IMR-90 (cell line): ENCODE data around the gene TTC19. TPM values are rescaled to one million over a fixed set of nuclear protein-coding genes. Genes with fewer than 3 reads are reported as not detected.
A peak's percentile ranks its signal among the peaks of the same experiment; 100 is the strongest.

ENCODE experiments used
- ATAC-seq: fragments of 200-7000 bp; cut with Tn5 transposase; 2 replicates; pipeline ENCODE4 v1.9.1; 2020; ENCODE audit warnings: low read depth, mild to moderate bottlenecking, moderate library complexity
- BruUV-seq: library from RNA; stranded (reverse); fragments of 400-500 nt; replicated peaks from 2 replicates; lab custom pipeline; 2021; lab: Mats Ljungman, UMichigan
- CTCF ChIA-PET: fragments of 300-600 bp; formaldehyde crosslinking; extraction: SDS; loops from one replicate; lab custom pipeline; 2021; ENCODE audit warnings: antibody characterized with exemption; lab: Yijun Ruan, JAX
- POLR2A ChIA-PET: fragments of 300-600 bp; sonication (Branson Sonifier 250); formaldehyde crosslinking; loops from one replicate; lab custom pipeline; 2022; ENCODE audit warnings: antibody characterized with exemption; ENCODE audit not compliant: unreplicated experiment; lab: Charles Lee
- DNase-seq: peaks from one replicate; pipeline ENCODE4 v3.0.0; 2013
- H2AFZ ChIP-seq: replicated peaks from 2 replicates; pipeline ENCODE3; 2013; ENCODE audit warnings: low read length, mild to moderate bottlenecking; ENCODE audit not compliant: poor library complexity
- H2AK5ac ChIP-seq: 2 replicates; pipeline ENCODE4 v1.6.1; 2013; ENCODE audit warnings: low read depth, low read length, inconsistent platforms
- H2AK9ac ChIP-seq: replicated peaks from 2 replicates; pipeline ENCODE3; 2013; ENCODE audit warnings: mild to moderate bottlenecking, low read depth, low read length, moderate library complexity; ENCODE audit not compliant: poor library complexity
- H2BK120ac ChIP-seq: 2 replicates; pipeline ENCODE4 v1.6.1; 2013; ENCODE audit warnings: low read depth, low read length, inconsistent platforms
- H2BK15ac ChIP-seq: 3 replicates; pipeline ENCODE4 v1.6.1; 2013; ENCODE audit warnings: low read depth, low read length, inconsistent platforms
- H2BK20ac ChIP-seq: 2 replicates; pipeline ENCODE4 v1.6.1; 2013; ENCODE audit warnings: low read depth, mild to moderate bottlenecking, inconsistent platforms, low read length, moderate library complexity
- H2BK5ac ChIP-seq: 2 replicates; pipeline ENCODE4 v1.6.1; 2013; ENCODE audit warnings: mild to moderate bottlenecking, low read depth, low read length, inconsistent platforms; ENCODE audit not compliant: poor library complexity, severe bottlenecking
- H3K14ac ChIP-seq: replicated peaks from 2 replicates; pipeline ENCODE4 v1.6.1; 2013; ENCODE audit warnings: low read depth, low read length, inconsistent platforms
- H3K18ac ChIP-seq: 2 replicates; pipeline ENCODE4 v1.6.1; 2013; ENCODE audit warnings: low read depth, low read length, control low read depth
- H3K23ac ChIP-seq: 2 replicates; pipeline ENCODE4 v1.6.1; 2013; ENCODE audit warnings: low read depth, low read length, inconsistent platforms
- H3K27ac ChIP-seq: 2 replicates; pipeline ENCODE4 v1.5.1; 2013; ENCODE audit warnings: mild to moderate bottlenecking, control low read depth, low read length; ENCODE audit not compliant: insufficient read depth
- H3K27me3 ChIP-seq: 2 replicates; pipeline ENCODE4 v1.6.1; 2013; ENCODE audit warnings: low read length; ENCODE audit not compliant: control insufficient read depth, insufficient read depth
- H3K36me3 ChIP-seq: 2 replicates; pipeline ENCODE4 v1.6.1; 2013; ENCODE audit warnings: low read length, mixed read lengths; ENCODE audit not compliant: control insufficient read depth, insufficient read depth
- H3K4ac ChIP-seq: 2 replicates; pipeline ENCODE4 v1.6.1; 2013; ENCODE audit warnings: low read depth, low read length, inconsistent platforms
- H3K4me1 ChIP-seq: 2 replicates; pipeline ENCODE4 v1.6.1; 2013; ENCODE audit warnings: low read length, mixed read lengths; ENCODE audit not compliant: control insufficient read depth, insufficient read depth
- H3K4me2 ChIP-seq: 2 replicates; pipeline ENCODE4 v1.6.1; 2013; ENCODE audit warnings: low read depth, mild to moderate bottlenecking, control low read depth, low read length, moderate library complexity
- H3K4me3 ChIP-seq: 2 replicates; pipeline ENCODE4 v1.5.1; 2013; ENCODE audit warnings: low read depth, mild to moderate bottlenecking, control low read depth, low read length, moderate library complexity; ENCODE audit not compliant: insufficient read depth
- H3K56ac ChIP-seq: 2 replicates; pipeline ENCODE4 v1.6.1; 2013; ENCODE audit warnings: low read length, inconsistent platforms; ENCODE audit not compliant: insufficient read depth; ENCODE audit errors: extremely low read depth
- H3K79me1 ChIP-seq, 2 experiments: 2 replicates each; pipeline ENCODE4 v1.6.1; 2013; ENCODE audit warnings: low read length in 2 of 2, inconsistent platforms in 1 of 2, low read depth in 1 of 2
- H3K9ac ChIP-seq: 2 replicates; pipeline ENCODE4 v1.6.1; 2013; ENCODE audit warnings: low read depth, low read length, control low read depth
- H3K9me1 ChIP-seq: 2 replicates; pipeline ENCODE4 v1.6.1; 2013; ENCODE audit warnings: low read length, inconsistent platforms; ENCODE audit not compliant: insufficient read depth
- H3K9me3 ChIP-seq: 2 replicates; pipeline ENCODE4 v1.6.1; 2013; ENCODE audit warnings: low read length; ENCODE audit not compliant: control insufficient read depth, insufficient read depth
- H4K20me1 ChIP-seq: 2 replicates; pipeline ENCODE4 v1.6.1; 2013; ENCODE audit warnings: low read length, inconsistent platforms; ENCODE audit not compliant: insufficient read depth
- H4K5ac ChIP-seq: 2 replicates; pipeline ENCODE4 v1.6.1; 2013; ENCODE audit warnings: mild to moderate bottlenecking, low read depth, low read length, control low read depth
- H4K8ac ChIP-seq, 2 experiments: 2 replicates each; pipeline ENCODE4 v1.6.1; 2013; ENCODE audit warnings: low read depth in 2 of 2, low read length in 2 of 2, control low read depth in 1 of 2, inconsistent platforms in 1 of 2
- H4K91ac ChIP-seq: 2 replicates; pipeline ENCODE4 v1.6.1; 2013; ENCODE audit warnings: low read depth, low read length, inconsistent platforms; ENCODE audit not compliant: insufficient read depth
- BHLHE40 ChIP-seq: fragments of 150-350 bp; IDR thresholded peaks from 2 replicates; pipeline ENCODE4 v1.6.1; 2016; ENCODE audit warnings: mild to moderate bottlenecking, low read depth, low read length
- CEBPB ChIP-seq: IDR thresholded peaks from 2 replicates; pipeline ENCODE4 v1.6.1; 2012; ENCODE audit warnings: low read depth, low read length, improper control_type of control experiment
- CHD1 ChIP-seq: IDR thresholded peaks from 2 replicates; pipeline ENCODE4 v1.6.1; 2012; ENCODE audit warnings: low read depth, low read length, improper control_type of control experiment
- MAFK ChIP-seq: IDR thresholded peaks from 2 replicates; pipeline ENCODE4 v1.6.1; 2012; ENCODE audit warnings: low read depth, low read length, improper control_type of control experiment
- MAZ ChIP-seq: IDR thresholded peaks from 2 replicates; pipeline ENCODE4 v1.6.1; 2012; ENCODE audit warnings: low read depth, mild to moderate bottlenecking, low read length, improper control_type of control experiment, moderate library complexity, borderline replicate concordance
- MXI1 ChIP-seq: IDR thresholded peaks from 2 replicates; pipeline ENCODE4 v1.6.1; 2012; ENCODE audit warnings: low read depth, mild to moderate bottlenecking, low read length, moderate library complexity, borderline replicate concordance
- RAD21 ChIP-seq: IDR thresholded peaks from 2 replicates; pipeline ENCODE4 v1.6.1; 2012; ENCODE audit warnings: low read length, improper control_type of control experiment
- WGBS, 2 experiments: methylation state at CpG; one replicate each; pipeline versions ENCODE4 v1.1.5 to v1.1.7; 2013; ENCODE audit warnings: missing lambda C conversion rate in 2 of 2; ENCODE audit not compliant: insufficient read length in 1 of 2; ENCODE audit errors: extremely low coverage in 2 of 2; 5-methylcytosine and 5-hydroxymethylcytosine counted together
- dilution Hi-C: fragments of 300-500 bp; cut with HindIII; formaldehyde crosslinking; loops from one replicate; pipeline ENCODE4 v1.14.3; 2018; ENCODE audit warnings: low sequenced_read_pairs; ENCODE audit not compliant: unreplicated experiment
- in situ Hi-C: fragments of 300-500 bp; cut with MboI; formaldehyde crosslinking; loops from 3 replicates; pipeline ENCODE4 v1.14.3; 2019; ENCODE audit warnings: low sequenced_read_pairs, inconsistent platforms, mixed read lengths
- intact Hi-C: fragments of 100-400 bp; cut with micrococcal nuclease; formaldehyde crosslinking; loops from 2 replicates; pipeline ENCODE4 v1.10.0; 2022
- polyA plus RNA-seq, 3 experiments: library from polyadenylated mRNA; depleted of rRNA; stranded (reverse); fragments of >200 nt; gene quantifications; 2 replicates each; pipeline ENCODE4 v1.2.3, GENCODE V29; 2012; ENCODE audit warnings: low replicate concordance in 1 of 3
- total RNA-seq: library from RNA; depleted of rRNA; stranded (reverse); fragments of >200 nt; gene quantifications from 2 replicates; pipeline ENCODE4 v1.2.3, GENCODE V29; 2012
- TF ChIP-seq, protein P1 (sequence below): fragments of 150-350 bp; IDR thresholded peaks from 2 replicates; pipeline ENCODE4 v1.6.1; 2017; ENCODE audit warnings: mild to moderate bottlenecking, antibody characterized with exemption, low read length, low read depth

TTC19 gene
- total and polyA plus RNA-seq, 2 of the 4 experiments (the other 2 are of a cell fraction) = 8.3 to 12.9 TPM

DNA sequence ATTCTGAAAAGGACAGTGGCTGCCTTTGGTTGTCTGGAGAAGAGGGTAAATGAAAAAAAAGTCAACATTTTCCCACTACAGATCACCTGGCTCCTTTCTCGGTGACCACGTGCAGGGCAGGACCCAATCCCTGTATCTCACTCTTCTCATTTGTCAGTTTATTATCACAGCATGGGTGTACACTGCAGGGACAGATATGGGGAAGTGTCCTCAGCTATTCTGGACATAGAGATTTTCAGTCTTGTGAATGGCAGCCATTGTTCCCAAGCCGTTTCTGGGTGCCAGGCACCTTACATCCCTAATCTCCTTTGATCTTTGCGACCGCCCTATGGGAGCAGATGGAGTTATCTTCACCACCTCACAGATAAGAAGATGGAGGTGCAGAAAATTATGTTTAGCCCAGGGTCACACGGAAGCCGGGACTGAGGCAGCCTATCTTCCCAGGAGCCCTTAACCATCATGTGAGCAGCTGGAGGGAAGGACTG lies 47.5 kb upstream of the TTC19 start:
- Histone ChIP-seq H3K79me1 (peaks cover 18 to 37% of the 10 kb centered on the region in 2 experiments; a peak in 3 of 4 replicates), H4K5ac (no peak overlapping the region), H2AFZ (no peak overlapping the region), H2BK5ac (no peak overlapping the region), H3K4me1 (peaks cover 12% of the 10 kb centered on the region), H3K9me1 (peaks cover 10% of the 10 kb centered on the region; the same call in 1 of the 2 replicates), H3K18ac (no peak overlapping the region), H2BK15ac (peak overlapping the region; percentile 34; the same call in 1 of the 3 replicates), H2BK20ac (no peak overlapping the region), H3K4me2 (no peak overlapping the region), H3K27me3 (no peaks in the 10 kb centered on the region), H4K8ac (no peak overlapping the region), H2BK120ac (no peak overlapping the region), H3K9me3 (no peaks in the 10 kb centered on the region), H3K4me3 (no peak overlapping the region), H3K4ac (peak overlapping the region; percentile 17), H4K20me1 (no peaks in the 10 kb centered on the region), H3K27ac (no peak overlapping the region), H3K36me3 (0 out of 2 replicates have a peak, but pooled peaks cover 2% of the 10 kb centered on the region), H3K9ac (no peak overlapping the region), H4K91ac (no peak overlapping the region), H2AK9ac (no peak overlapping the region), H3K23ac (no peak overlapping the region), H2AK5ac (no peak overlapping the region; the same call in 1 of the 2 replicates), H3K56ac (no peak overlapping the region), H3K14ac (no peak overlapping the region)
- CTCF ChIA-PET = interaction anchor here (0.6 kb wide), 1 partner anchor 76 kb away, joined by 3 read pairs; no protein-coding TSS in a partner anchor
- no peak for ATAC-seq
- in situ Hi-C loops (loop anchor here (25.0 kb wide), 1 partner anchor 690 kb away; the partner anchor contains the start of gene PMP22), dilution Hi-C loops (no loop called here), intact Hi-C loops (no loop called here)
- no peak for DNase-seq
- TF ChIP-seq CEBPB (no peak), RAD21 (no peak), MXI1 (no peak), CHD1 (no peak), MAFK (no peak), BHLHE40 (no peak), MAZ (no peak)
- TF ChIP-seq, protein P1, sequence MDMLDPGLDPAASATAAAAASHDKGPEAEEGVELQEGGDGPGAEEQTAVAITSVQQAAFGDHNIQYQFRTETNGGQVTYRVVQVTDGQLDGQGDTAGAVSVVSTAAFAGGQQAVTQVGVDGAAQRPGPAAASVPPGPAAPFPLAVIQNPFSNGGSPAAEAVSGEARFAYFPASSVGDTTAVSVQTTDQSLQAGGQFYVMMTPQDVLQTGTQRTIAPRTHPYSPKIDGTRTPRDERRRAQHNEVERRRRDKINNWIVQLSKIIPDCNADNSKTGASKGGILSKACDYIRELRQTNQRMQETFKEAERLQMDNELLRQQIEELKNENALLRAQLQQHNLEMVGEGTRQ = no peak
- no TSS peak for BruUV-seq
- WGBS, 2 experiments = no CpG with 5 or more reads among the region's 7 CpGs
- POLR2A ChIA-PET = no interaction called here
